ENCODE results near the gene RHBDD1. TPM values are rescaled to one million over a fixed set of nuclear protein-coding genes. Genes with fewer than 3 reads are reported as not detected.

The RHBDD1 gene
- total RNA-seq, 5 donors from 2014 or later (not counting 1 experiment from before 2014, with no cell fraction given) = 41.0 to 53.2 (median 47.8) TPM

GRCh38 chr2:227013330-227013729 is 177.5 kb downstream of the RHBDD1 start:
- ChIA-PET POLR2A (no interaction called here), CTCF (no interaction called here)
- Mint-ChIP-seq H3K27me3 (peaks cover 9 to 11% of the 10 kb centered on the region in 2 donors), H3K9me3 (peaks cover 0 to 3% (median 0%) of the 10 kb centered on the region in 3 donors), H3K27ac (no peak overlapping the region), H3K36me3 (no peaks in the 10 kb centered on the region), H3K4me1 (no peaks in the 10 kb centered on the region), H3K4me3 (no peak overlapping the region)
- H3K36me3 ChIP-seq (ENCODE audit: control insufficient read depth in 2 of 2, extremely low read depth in 1 of 2, insufficient read depth in 1 of 2, low read length in 1 of 2) = no peaks in the 10 kb centered on the region
- no peak for ATAC-seq (replicated peaks in 1 of 4)
- no peaks in the 10 kb centered on the region for H3K4me1 ChIP-seq (ENCODE audit: control insufficient read depth in 1 of 2, extremely low read depth in 1 of 2, insufficient read depth in 2 of 2, low read length in 2 of 2)
- no peak overlapping the region for H3K27ac ChIP-seq (ENCODE audit: low read length)
- peaks cover 0 to 3% of the 10 kb centered on the region in 2 experiments for H3K27me3 ChIP-seq (replicated peaks in 1 of 2; ENCODE audit: control insufficient read depth in 2 of 2, extremely low read depth in 1 of 2, insufficient read depth in 2 of 2, low read length in 1 of 2)
- no peak for DNase-seq
- no peak overlapping the region for H3K4me3 ChIP-seq (ENCODE audit: control insufficient read depth in 1 of 2, extremely low read depth in 1 of 2, low read length in 1 of 2)
- H3K9me3 ChIP-seq = no peaks in the 10 kb centered on the region
- 85% methylated on average over 6 of the region's 9 CpGs for WGBS (ENCODE audit: insufficient coverage)

- Histone ChIP-seq H3K9me3 (no peaks in the 10 kb centered on the region), H3K4me3 (ENCODE audit: control insufficient read depth in 1 of 2, extremely low read depth in 1 of 2, low read length in 1 of 2) (no peak overlapping the region), H3K27me3 (replicated peaks in 1 of 2; ENCODE audit: control insufficient read depth in 2 of 2, extremely low read depth in 1 of 2, insufficient read depth in 2 of 2, low read length in 1 of 2) (peaks cover 0 to 3% of the 10 kb centered on the region in 2 experiments), H3K27ac (ENCODE audit: low read length) (no peak overlapping the region), H3K36me3 (ENCODE audit: control insufficient read depth in 2 of 2, extremely low read depth in 1 of 2, insufficient read depth in 1 of 2, low read length in 1 of 2) (no peaks in the 10 kb centered on the region), H3K4me1 (ENCODE audit: control insufficient read depth in 1 of 2, extremely low read depth in 1 of 2, insufficient read depth in 2 of 2, low read length in 2 of 2) (no peaks in the 10 kb centered on the region)
- ChIA-PET CTCF (no interaction called here), POLR2A (no interaction called here)
- H3K27me3 Mint-ChIP-seq = peaks cover 9 to 11% of the 10 kb centered on the region in 2 donors
- H3K4me3 Mint-ChIP-seq = no peak overlapping the region
- H3K36me3 Mint-ChIP-seq = no peaks in the 10 kb centered on the region
- ATAC-seq (replicated peaks in 1 of 4) (no peak), DNase-seq (no peak)
- H3K4me1 Mint-ChIP-seq = no peaks in the 10 kb centered on the region
- 82% methylated on average over 5 of the region's 8 CpGs for WGBS (ENCODE audit: insufficient coverage)
- peaks cover 0 to 3% (median 0%) of the 10 kb centered on the region in 3 donors for H3K9me3 Mint-ChIP-seq
- H3K27ac Mint-ChIP-seq = no peak overlapping the region
Observed at GRCh38 chr2:227013881-227014280, 178.0 kb downstream of the RHBDD1 start.

GRCh38 chr2:227016894-227017293 is 181.0 kb downstream of the RHBDD1 start:
- H3K36me3 Mint-ChIP-seq = no peaks in the 10 kb centered on the region
- H3K4me1 ChIP-seq (ENCODE audit: control insufficient read depth in 1 of 2, extremely low read depth in 1 of 2, insufficient read depth in 2 of 2, low read length in 2 of 2) = no peaks in the 10 kb centered on the region
- H3K27ac Mint-ChIP-seq = no peak overlapping the region
- ChIA-PET POLR2A (no interaction called here), CTCF (no interaction called here)
- H3K9me3 ChIP-seq = no peaks in the 10 kb centered on the region
- no peak overlapping the region for H3K4me3 Mint-ChIP-seq
- H3K4me1 Mint-ChIP-seq = no peaks in the 10 kb centered on the region
- peaks cover 9 to 21% of the 10 kb centered on the region in 2 donors for H3K27me3 Mint-ChIP-seq
- no peak for ATAC-seq (replicated peaks in 1 of 4)
- no peak for DNase-seq
- H3K9me3 Mint-ChIP-seq = peaks cover 0 to 3% (median 0%) of the 10 kb centered on the region in 3 donors
- no peak overlapping the region for H3K4me3 ChIP-seq (ENCODE audit: control insufficient read depth in 1 of 2, extremely low read depth in 1 of 2, low read length in 1 of 2)
- peaks cover 0 to 7% of the 10 kb centered on the region in 2 experiments for H3K27me3 ChIP-seq (replicated peaks in 1 of 2; ENCODE audit: control insufficient read depth in 2 of 2, extremely low read depth in 1 of 2, insufficient read depth in 2 of 2, low read length in 1 of 2)
- no peak overlapping the region for H3K27ac ChIP-seq (ENCODE audit: low read length)
- no peaks in the 10 kb centered on the region for H3K36me3 ChIP-seq (ENCODE audit: control insufficient read depth in 2 of 2, extremely low read depth in 1 of 2, insufficient read depth in 1 of 2, low read length in 1 of 2)
- WGBS (ENCODE audit: insufficient coverage) = no CpG with 5 or more reads among the region's 4 CpGs

DNA sequence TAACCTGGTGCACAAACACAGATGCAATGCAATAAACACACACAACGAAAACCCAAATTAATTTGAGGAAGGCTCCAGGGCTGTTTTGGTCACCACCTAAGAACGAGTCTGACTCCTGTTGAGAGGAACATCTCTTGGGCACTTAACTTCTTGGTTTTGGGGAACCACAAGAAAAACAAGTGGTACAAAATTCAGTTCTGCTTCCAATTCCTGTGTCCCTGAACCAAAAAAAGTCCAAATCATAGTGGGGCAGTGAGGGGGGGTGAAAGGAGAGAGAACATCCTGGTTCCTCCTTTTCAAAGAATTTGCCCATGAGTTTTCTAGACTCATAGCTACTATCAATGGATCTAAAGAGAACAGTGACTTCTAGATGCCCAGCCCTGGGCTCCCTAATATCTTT is 184.6 kb downstream of the RHBDD1 start:
- Mint-ChIP-seq H3K27me3 (peaks cover 6 to 15% of the 10 kb centered on the region in 2 donors), H3K9me3 (no peaks in the 10 kb centered on the region), H3K4me1 (no peaks in the 10 kb centered on the region), H3K36me3 (no peaks in the 10 kb centered on the region), H3K27ac (no peak overlapping the region), H3K4me3 (no peak overlapping the region)
- no peak for ATAC-seq (replicated peaks in 1 of 4)
- no peak overlapping the region for H3K4me3 ChIP-seq (ENCODE audit: control insufficient read depth in 1 of 2, extremely low read depth in 1 of 2, low read length in 1 of 2)
- no peaks in the 10 kb centered on the region for H3K4me1 ChIP-seq (ENCODE audit: control insufficient read depth in 1 of 2, extremely low read depth in 1 of 2, insufficient read depth in 2 of 2, low read length in 2 of 2)
- 20% methylated on average over 1 of the region's 2 CpGs for WGBS (ENCODE audit: insufficient coverage)
- H3K36me3 ChIP-seq (ENCODE audit: control insufficient read depth in 2 of 2, extremely low read depth in 1 of 2, insufficient read depth in 1 of 2, low read length in 1 of 2) = no peaks in the 10 kb centered on the region
- ChIA-PET POLR2A (no interaction called here), CTCF (interaction anchor here in 1 of 2 donors (0.7 kb wide), 1 partner anchor 1352 kb away, joined by 3 read pairs; no protein-coding TSS in a partner anchor)
- H3K27ac ChIP-seq (ENCODE audit: low read length) = no peak overlapping the region
- H3K9me3 ChIP-seq = no peaks in the 10 kb centered on the region
- no peak for DNase-seq
- H3K27me3 ChIP-seq (replicated peaks in 1 of 2; ENCODE audit: control insufficient read depth in 2 of 2, extremely low read depth in 1 of 2, insufficient read depth in 2 of 2, low read length in 1 of 2) = peaks cover 0 to 10% of the 10 kb centered on the region in 2 experiments

DNA sequence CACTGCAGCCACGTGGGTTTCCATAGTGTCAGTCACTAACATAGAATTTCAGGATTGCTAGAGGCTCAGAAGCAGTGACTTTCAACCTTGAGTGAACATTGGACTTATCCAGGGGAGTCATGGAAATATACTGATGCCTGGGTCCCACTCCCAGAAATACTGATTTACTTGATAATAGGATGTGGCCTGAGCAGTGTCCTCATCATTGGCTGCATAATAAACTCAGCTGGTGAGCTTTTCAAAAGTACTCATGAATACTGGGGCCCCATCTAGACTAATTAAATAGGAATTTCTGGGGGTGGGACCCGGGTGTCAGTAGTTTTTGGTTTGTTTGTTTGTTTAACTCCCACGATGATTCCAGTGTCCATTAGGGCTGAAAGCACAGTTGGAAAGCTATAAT is 186.8 kb downstream of the RHBDD1 start:
- Mint-ChIP-seq H3K4me3 (no peak overlapping the region), H3K27me3 (peaks cover 6 to 10% of the 10 kb centered on the region in 2 donors), H3K36me3 (no peaks in the 10 kb centered on the region), H3K9me3 (no peaks in the 10 kb centered on the region), H3K27ac (no peak overlapping the region), H3K4me1 (no peaks in the 10 kb centered on the region)
- H3K4me1 ChIP-seq (ENCODE audit: control insufficient read depth in 1 of 2, extremely low read depth in 1 of 2, insufficient read depth in 2 of 2, low read length in 2 of 2) = no peaks in the 10 kb centered on the region
- H3K27me3 ChIP-seq (replicated peaks in 1 of 2; ENCODE audit: control insufficient read depth in 2 of 2, extremely low read depth in 1 of 2, insufficient read depth in 2 of 2, low read length in 1 of 2) = peaks cover 0 to 7% of the 10 kb centered on the region in 2 experiments
- ATAC-seq (replicated peaks in 1 of 4) (no peak), DNase-seq (no peak)
- ChIA-PET CTCF (no interaction called here), POLR2A (interaction anchor here in 1 of 2 donors (0.6 kb wide), 1 partner anchor 197 kb away, joined by 5 read pairs; no protein-coding TSS in a partner anchor)
- H3K9me3 ChIP-seq = no peaks in the 10 kb centered on the region
- H3K4me3 ChIP-seq (ENCODE audit: control insufficient read depth in 1 of 2, extremely low read depth in 1 of 2, low read length in 1 of 2) = no peak overlapping the region
- no peak overlapping the region for H3K27ac ChIP-seq (ENCODE audit: low read length)
- H3K36me3 ChIP-seq (ENCODE audit: control insufficient read depth in 2 of 2, extremely low read depth in 1 of 2, insufficient read depth in 1 of 2, low read length in 1 of 2) = no peaks in the 10 kb centered on the region
- 56% methylated on average over 2 of the region's 3 CpGs for WGBS (ENCODE audit: insufficient coverage)

GRCh38 chr2:227025510-227025909 is 189.7 kb downstream of the RHBDD1 start:
- no peaks in the 10 kb centered on the region for H3K4me1 Mint-ChIP-seq
- H3K27ac Mint-ChIP-seq = no peak overlapping the region
- H3K4me3 ChIP-seq (ENCODE audit: control insufficient read depth in 1 of 2, extremely low read depth in 1 of 2, low read length in 1 of 2) = no peak overlapping the region
- POLR2A ChIA-PET = no interaction called here
- no peaks in the 10 kb centered on the region for H3K9me3 Mint-ChIP-seq
- no peaks in the 10 kb centered on the region for H3K36me3 Mint-ChIP-seq
- H3K9me3 ChIP-seq = no peaks in the 10 kb centered on the region
- WGBS (ENCODE audit: insufficient coverage) = no CpG with 5 or more reads among the region's 2 CpGs
- no peak overlapping the region for H3K4me3 Mint-ChIP-seq
- no peaks in the 10 kb centered on the region for H3K36me3 ChIP-seq (ENCODE audit: control insufficient read depth in 2 of 2, extremely low read depth in 1 of 2, insufficient read depth in 1 of 2, low read length in 1 of 2)
- peaks cover 6 to 8% of the 10 kb centered on the region in 2 donors for H3K27me3 Mint-ChIP-seq
- CTCF ChIA-PET = no interaction called here
- H3K4me1 ChIP-seq (ENCODE audit: control insufficient read depth in 1 of 2, extremely low read depth in 1 of 2, insufficient read depth in 2 of 2, low read length in 2 of 2) = no peaks in the 10 kb centered on the region
- no peak for DNase-seq
- no peak overlapping the region for H3K27ac ChIP-seq (ENCODE audit: low read length)
- H3K27me3 ChIP-seq (replicated peaks in 1 of 2; ENCODE audit: control insufficient read depth in 2 of 2, extremely low read depth in 1 of 2, insufficient read depth in 2 of 2, low read length in 1 of 2) = peaks cover 0 to 10% of the 10 kb centered on the region in 2 experiments
- ATAC-seq (replicated peaks in 1 of 4) = no peak
